GM18502 (cell line): ENCODE results near the gene BBS9.
A peak's percentile ranks its signal among the peaks of the same experiment; 100 is the strongest.
"Not testable (repeated sequence)": the region's sequence is repeated elsewhere in the genome, so short reads cannot be mapped to it uniquely, and the experiment has no call there.

ENCODE experiments used
- ATAC-seq: cut with Tn5 transposase; IDR thresholded peaks from one replicate; pipeline ENCODE4 v1.9.1; 2021; ENCODE audit warnings: mild to moderate bottlenecking; ENCODE audit not compliant: unreplicated experiment, poor library complexity

The BBS9 gene

DNA sequence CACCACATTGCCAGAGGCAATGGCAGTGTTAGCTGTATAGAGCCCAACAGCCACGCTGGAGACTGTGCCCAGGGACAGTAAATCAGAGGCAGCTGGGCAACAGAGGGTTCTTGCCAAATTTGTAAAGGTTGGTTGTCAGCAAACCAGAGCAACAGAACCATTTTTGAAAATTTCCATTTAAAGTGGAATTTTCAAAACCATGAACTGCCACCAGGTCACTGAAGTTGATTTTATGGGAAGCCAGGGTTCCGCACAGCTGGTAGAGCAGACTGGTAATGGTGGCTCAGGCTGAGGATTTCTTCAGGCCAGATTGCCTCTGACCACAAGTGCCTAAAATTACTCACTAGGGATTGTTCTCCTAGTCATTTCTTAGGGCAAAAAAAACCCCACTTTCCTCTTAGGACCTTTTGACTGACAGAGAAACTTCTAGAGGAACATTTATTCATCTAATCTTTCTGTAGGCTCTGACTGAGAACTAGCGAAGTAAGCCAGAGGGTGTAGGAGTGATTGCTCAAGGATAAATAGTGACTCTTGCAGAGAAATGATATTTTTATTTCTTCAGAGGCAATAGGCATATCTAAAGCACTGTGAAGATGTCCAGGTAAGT lies 342.4 kb downstream of the BBS9 start:
- peak; percentile 81 for ATAC-seq

DNA sequence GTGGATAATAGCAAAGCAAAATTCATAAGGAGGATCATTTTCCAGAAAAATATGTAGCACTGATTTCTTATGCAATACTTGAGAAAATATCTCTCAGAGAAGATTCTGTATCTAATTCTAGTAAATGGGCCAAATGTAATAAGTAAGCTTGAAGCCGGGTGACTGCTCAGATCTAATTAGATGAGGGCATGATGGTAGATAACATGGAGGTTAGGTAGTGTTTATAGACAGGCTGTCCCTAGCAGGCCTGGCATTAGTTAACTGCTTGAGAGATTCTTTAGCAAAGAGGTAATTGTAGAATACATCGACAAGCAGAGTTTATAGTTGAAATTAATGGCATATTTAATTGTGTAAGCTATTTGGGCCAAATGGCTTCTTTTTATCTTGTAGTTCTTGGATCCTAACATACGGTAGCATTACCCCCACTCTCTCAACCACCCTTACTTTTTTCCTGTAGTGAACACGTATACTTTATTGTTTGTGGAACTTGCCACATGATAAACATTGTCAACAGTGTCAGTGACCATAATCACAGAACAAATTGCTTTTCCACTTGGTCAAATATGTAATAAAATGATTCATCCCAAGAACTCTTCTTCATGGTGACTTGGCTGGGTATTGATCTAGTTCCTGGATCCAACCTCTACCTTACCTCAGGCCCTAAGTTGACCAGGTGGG lies 343.1 kb downstream of the BBS9 start:
- no peak for ATAC-seq

DNA sequence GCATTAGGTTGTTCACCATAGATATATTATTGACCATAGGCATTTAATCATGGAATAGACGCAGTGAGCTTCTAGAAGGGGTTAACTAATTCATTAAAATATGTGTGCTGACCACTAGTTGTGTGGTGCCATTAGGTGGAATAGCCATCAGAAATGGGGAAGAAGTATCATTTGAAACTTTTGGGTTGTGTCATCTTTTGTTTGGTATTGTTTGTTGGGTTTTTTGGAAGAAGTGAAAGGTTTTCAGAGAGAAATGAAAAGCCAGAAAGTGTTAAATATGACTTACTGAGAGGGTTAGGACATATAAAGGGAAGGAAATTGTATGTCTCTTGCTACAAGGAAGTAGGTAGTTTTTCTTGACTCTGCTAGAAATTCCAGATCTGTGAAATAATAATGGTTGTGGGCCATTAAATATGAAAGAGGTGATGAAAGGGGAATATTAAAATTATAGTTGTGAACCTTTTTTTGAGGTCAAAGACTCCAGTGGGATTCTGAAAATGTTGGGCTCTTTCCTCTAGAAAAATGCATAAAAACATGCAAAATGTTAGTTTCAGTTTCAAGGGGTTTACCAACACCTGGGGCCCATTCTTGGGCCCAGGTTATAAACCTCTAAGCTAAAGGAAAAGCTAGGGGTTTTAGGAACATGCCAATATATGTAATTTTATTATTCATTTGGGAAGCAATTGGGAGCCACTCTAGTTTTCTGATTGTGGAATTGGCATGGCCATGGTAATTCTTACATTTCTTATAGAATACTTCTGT lies 348.5 kb downstream of the BBS9 start:
- ATAC-seq = no peak

DNA sequence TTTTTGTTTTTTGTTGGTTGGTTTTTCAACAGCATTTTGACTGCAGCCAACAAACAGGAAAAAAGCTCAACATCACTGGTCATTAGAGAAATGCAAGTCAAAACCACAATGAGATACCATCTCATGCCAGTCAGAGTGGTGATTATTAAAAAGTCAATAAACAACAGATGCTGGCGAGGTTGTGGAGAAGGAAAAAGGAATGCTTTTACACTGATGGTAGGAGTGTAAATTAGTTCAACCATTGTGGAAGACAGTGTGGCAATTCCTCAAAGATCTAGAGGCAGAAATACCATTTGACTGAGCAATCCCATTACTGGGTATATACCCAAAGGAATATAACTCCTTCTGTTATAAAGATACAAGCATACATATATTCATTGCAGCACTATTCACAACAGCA lies 355.1 kb downstream of the BBS9 start:
- ATAC-seq = not testable (repeated sequence)

DNA sequence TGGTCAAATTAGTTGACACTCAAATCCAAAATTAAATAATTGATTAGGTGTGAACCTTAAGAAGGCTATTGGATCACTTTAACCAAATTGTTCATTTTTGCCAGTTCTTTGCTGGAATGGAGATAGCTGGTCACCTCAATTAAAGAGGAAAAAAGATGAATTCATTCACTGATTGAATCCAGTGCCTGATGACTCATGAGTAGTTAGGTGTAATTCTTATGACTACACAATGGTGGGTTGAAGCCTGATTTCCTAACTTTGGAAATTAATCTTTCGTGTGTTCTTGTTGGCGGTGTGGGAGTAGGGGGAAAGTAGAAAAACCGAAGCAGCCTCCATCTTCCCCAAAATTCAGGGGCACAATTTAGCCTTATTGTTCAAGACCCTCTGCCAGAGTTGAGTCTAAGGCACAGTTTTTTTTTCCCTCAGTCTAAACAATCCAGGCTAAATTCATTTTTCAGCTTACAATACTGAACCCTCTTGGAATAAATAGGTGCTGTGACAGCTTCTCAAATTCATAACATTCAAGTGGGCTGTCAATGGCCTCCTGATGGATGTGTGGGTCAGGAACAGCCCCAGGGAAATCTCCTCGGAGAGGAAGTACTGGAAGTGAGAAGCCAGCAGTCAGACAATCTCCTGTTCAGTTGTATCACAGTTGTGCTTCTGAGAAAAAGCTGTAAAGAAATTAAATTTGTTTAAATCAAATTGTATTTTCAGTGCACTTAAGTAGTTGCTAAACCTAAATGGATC lies 356.6 kb downstream of the BBS9 start:
- ATAC-seq = no peak

DNA sequence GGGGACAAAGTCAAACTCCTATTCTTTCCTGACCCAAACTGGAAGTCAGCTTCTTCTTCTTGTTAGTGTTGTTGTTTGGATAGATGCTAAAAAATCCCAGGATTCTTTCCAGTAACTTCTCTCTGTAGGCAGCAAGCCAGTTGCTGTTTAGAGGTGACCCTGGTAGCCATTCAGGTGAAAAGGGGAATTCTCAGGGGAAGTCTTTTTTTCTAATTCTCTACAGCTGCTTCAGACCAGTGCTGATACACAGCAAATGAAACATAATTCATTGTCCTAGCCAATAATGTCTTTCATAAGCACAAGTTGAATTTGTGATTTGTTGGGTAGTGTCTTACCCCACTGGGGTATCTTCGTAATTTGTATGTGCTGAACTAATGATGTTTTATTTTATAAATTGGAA lies 357.3 kb downstream of the BBS9 start:
- ATAC-seq = no peak

DNA sequence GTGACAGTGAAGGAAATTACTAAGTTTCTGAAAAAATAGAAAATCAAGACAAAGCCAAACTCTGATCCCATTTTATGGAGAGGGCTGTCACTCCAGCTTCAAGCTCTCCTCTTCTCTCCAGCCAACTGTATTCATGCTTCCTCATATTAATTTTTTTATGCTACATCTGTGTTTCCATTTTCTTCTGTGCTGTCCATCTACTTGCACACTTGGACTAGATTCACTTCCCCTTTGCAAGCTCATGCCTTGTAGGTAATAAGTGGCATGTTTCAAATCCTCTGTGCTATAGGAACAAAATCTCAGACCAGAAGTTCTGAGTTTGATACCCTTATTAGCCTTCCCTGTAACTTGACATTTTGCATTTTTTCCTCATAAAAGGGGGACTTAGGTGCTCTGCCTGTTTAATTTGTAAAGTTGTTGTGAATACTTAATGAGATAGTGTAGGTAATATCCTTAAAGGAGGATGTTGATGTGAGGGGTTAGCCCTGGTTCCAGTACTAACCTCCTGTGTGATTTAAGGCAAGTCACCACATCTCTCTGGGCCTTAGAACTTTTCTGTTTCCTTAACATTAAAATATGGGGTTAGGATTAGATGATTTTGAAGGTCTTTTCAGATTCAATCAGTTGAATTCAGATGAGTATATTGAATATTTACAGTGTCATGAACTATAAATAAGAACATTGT lies 358.8 kb downstream of the BBS9 start:
- ATAC-seq = no peak

DNA sequence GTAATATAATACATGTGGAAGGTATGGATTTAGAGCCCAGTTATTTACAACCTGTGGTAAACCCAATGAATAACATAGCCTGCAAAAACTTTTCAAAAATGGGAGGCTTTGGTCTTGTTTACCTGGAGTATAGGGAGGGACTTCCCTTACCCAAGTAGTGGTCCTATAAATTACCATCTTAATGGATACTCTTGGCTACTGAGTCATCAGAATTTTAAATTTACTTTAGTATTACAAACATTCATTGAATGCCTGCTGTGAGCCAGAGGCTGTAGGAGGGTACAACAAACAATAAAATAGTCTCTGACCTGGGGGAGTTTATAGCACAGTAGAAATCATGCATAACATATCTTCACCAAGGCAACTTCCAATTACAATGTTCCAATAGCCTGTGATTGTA lies 365.1 kb downstream of the BBS9 start:
- ATAC-seq = no peak

DNA sequence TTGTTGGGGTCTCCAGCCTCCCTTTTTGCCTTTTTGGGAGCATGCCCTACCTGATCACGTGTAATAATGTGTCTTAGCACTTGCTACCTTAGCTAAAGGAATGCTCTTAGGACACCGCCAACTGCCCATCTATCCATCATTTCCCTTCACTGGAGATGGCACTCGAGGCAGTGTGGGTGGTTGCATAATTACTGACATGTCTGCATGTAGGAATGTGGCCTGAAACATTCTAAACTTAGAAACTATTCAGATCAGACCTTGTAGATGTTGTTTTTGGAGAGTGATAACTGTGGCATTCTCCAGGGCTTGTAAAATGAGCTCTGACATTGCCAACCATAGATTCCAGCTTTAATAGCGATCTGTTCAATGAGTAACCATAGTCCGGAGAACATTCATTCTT lies 365.8 kb downstream of the BBS9 start:
- ATAC-seq = no peak

DNA sequence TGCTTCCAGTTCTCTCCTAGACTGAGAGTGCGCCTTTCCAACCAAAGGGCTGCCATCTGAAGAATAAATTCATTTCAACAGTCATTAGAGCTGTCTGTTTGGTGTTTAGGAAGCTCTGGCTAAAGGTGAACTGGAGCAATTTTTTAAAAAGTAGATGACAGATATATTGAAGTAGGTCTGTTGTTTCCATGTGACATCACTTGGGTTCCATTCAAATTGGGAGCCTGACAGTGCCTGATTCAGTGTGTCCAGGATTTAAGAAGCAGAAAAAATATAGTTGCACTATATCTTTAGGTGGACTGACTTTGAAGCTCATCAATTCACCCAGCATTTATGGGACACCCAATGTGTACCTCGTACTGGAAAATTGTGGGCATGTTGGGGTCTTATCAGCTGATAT lies 367.7 kb downstream of the BBS9 start:
- ATAC-seq = no peak

DNA sequence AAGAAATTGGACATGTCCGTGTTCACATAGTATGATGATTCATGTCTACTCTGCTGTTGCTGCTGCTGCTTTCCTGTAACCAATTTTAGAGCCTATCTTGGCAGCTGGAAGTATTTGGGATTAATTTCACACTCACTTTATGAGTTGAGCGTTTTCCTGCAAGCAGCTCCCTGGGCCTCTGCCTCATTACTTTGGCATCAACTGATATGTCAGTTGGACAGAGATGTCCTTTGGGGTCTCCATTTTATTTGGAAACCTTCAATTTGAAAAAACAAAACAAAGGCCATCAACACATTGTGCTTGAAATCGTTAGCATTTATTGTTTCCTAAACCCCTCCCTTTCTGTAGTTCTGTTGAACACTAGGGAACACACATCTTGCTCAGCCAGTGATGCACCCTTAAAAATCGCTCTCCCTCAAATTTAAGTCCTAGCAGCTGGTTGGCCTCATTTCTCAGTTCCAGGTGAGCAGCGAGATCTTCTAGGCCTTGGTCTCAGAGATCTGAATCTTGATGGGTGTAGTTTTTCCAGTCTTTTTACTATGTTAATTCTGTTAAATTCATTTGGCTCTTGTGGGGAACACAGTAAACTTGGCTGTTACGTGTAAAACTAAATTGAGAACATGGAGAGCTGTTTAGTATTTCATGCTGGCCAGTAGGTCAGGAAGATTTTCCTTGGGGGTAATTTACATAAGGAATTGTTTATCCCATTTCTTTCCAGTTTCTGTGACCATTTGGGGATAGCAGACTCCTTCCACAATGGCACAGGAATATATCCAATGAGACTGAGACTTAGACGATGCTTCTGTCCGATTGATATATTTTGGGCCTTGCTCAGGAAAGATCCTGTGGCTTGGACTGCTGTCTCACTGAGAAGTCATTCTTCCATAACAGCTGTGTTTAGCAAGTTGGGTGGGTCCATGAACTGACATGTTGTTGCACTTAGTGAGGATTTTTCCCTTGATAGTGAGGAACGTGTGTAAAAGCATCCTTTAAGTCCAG lies 371.6 kb downstream of the BBS9 start:
- no peak for ATAC-seq

DNA sequence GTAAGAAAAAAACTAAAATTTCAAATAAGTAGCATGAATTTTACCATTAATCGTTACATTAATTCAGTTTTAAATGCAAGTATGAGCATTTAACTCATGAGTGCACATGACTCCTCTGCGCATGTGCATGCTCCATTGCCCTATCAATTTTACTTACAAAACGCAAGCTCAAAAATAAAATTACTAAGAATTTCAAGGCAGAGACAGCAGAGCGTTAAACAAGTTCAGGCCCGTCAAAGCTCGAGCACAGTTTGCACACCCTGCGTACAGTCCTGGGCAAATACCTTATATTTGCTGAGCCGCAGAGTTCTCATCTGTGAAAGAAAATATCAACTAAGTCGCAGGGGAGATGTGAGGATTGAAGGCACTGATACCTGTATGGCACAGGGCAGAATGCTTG lies 373.6 kb downstream of the BBS9 start:
- ATAC-seq = no peak

DNA sequence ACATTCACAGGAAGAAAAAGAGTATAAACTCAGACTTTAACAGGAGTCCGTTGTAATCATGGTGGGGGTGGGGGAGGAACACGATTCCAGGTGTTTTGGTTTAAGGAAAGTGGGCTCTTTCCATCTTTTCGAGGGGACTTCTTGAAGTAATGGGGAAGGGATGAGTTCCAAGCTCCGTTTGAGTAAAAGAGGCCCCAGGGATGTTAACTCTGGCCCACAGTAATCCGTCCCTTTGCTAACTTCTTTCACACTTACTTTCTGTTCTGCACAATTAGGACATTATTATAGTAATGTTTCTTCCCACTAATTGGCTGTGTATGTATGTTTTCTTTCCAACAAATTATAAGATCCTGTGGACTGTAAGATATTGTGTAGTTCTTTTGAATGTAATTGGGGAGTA lies 374.4 kb downstream of the BBS9 start:
- no peak for ATAC-seq

DNA sequence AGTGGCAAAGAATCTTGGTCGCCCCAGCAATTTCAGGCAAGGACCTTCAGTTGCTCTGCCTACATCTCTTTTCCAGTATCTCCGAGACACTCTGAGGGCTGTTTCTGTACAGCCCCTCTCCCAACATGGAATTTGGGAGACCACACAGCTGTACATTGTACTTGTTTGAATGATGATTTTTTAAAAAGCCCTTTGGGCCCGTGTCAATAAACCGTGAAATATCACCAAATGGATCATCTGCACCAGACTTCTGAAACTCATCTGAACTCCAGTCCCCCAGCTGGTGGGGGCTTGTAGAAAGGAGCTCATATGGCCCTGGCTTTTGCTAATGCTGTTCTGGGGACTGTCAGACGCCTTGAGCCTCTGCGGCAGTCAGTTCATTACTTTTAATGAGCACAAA lies 374.9 kb downstream of the BBS9 start:
- no peak for ATAC-seq

DNA sequence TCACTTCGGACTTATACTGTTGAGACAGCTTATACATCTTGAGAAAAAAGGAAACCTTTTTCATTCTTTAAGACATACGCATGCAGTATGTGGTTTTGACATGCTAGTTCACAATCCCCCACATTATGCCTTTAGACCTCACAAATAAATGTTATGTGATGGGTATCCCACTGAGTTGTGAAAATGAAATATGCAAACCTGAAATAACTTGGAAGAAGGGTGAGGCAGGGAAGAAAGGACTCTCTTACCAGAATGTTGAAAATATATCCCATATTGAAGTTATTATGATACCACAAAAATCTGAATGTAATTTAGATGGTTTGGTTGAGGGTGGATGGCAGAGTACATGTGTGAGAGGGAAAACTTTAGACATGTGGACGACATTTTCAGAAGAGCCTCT lies 379.8 kb downstream of the BBS9 start:
- no peak for ATAC-seq

DNA sequence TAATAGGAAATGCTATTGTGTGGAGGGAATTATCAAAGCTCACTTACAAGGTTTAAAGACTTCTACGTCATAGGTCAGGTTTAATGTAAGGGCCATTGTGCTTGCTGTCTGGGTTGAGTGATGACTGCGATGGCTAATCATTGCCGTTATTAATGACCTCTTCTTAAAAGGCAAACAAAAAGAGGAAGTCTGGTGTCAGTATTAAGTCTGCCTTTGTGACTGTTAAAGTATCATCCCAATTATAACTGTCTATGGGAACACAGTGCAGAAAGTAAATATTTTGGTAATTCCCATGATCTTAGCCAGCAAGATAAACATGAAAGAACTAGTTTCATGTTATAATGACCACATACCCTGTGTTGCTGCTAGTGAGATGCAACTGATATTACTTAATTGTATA lies 382.4 kb downstream of the BBS9 start:
- no peak for ATAC-seq

DNA sequence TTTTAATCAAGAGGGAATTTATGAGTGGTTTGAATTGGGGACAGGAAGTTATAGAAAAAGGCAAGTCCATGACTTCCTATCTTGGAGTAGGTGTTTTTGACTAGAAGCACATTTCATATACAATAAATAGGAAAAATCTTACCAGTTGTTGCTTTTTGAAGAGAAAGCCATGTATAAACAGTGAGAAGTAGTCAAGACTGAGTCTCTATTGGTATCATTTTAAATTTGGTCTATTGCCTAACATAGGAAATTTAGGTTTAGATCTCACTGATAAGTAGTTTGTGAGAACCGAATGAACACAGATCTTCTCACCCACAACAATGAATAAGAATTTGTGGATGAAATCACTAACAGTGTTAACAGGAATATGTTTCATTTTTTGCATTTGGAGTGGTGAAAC lies 387.2 kb downstream of the BBS9 start:
- ATAC-seq = no peak

DNA sequence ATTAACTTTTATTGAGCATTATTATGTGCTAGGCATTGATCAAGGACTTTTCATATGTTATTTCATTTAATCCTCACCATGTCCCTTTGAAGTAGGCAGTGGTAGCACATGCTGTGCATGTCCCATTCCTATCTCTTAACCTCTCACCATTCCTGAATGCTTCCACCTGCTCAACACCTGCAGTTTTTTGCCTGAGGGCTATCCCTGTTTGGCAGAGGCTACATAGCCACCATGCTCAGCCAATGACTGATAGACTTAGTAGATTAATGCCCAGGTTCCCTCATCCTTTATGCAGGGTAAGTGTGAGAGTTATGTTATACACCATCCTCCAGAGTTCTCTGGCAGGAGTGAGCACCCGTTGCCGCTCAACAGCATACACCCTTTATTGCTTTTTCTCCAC lies 387.8 kb downstream of the BBS9 start:
- ATAC-seq = no peak

DNA sequence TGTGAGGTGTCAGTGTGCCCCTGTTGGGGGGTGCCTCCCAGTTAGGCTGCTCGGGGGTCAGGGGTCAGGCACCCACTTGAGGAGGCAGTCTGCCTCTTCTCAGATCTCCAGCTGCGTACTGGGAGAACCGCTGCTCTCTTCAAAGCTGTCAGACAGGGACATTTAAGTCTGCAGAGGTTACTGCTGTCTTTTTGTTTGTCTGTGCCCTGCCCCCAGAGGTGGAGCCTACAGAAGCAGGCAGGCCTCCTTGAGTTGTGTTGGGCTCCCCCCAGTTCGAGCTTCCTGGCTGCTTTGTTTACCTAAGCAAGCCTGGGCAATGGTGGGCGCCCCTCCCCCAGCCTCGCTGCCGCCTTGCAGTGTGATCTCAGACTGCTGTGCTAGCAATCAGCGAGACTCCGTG lies 397.6 kb downstream of the BBS9 start:
- not testable (repeated sequence) for ATAC-seq
